IMR-90 (cell line): Measurements from ENCODE around the gene H3-3A. TPM values are rescaled to one million over a fixed set of nuclear protein-coding genes. Genes with fewer than 3 reads are reported as not detected.

ENCODE experiments used
- ATAC-seq: fragments of 200-7000 bp; cut with Tn5 transposase; 2 replicates; pipeline ENCODE4 v1.9.1; 2020; ENCODE audit warnings: low read depth, mild to moderate bottlenecking, moderate library complexity
- BruUV-seq: library from RNA; stranded (reverse); fragments of 400-500 nt; replicated peaks from 2 replicates; lab custom pipeline; 2021; lab: Mats Ljungman, UMichigan
- CTCF ChIA-PET: fragments of 300-600 bp; formaldehyde crosslinking; extraction: SDS; loops from one replicate; lab custom pipeline; 2021; ENCODE audit warnings: antibody characterized with exemption; lab: Yijun Ruan, JAX
- POLR2A ChIA-PET: fragments of 300-600 bp; sonication (Branson Sonifier 250); formaldehyde crosslinking; loops from one replicate; lab custom pipeline; 2022; ENCODE audit warnings: antibody characterized with exemption; ENCODE audit not compliant: unreplicated experiment; lab: Charles Lee
- DNase-seq: peaks from one replicate; pipeline ENCODE4 v3.0.0; 2013
- H2AFZ ChIP-seq: replicated peaks from 2 replicates; pipeline ENCODE3; 2013; ENCODE audit warnings: low read length, mild to moderate bottlenecking; ENCODE audit not compliant: poor library complexity
- H2AK5ac ChIP-seq: 2 replicates; pipeline ENCODE4 v1.6.1; 2013; ENCODE audit warnings: low read depth, low read length, inconsistent platforms
- H2AK9ac ChIP-seq: replicated peaks from 2 replicates; pipeline ENCODE3; 2013; ENCODE audit warnings: mild to moderate bottlenecking, low read depth, low read length, moderate library complexity; ENCODE audit not compliant: poor library complexity
- H2BK120ac ChIP-seq: 2 replicates; pipeline ENCODE4 v1.6.1; 2013; ENCODE audit warnings: low read depth, low read length, inconsistent platforms
- H2BK15ac ChIP-seq: 3 replicates; pipeline ENCODE4 v1.6.1; 2013; ENCODE audit warnings: low read depth, low read length, inconsistent platforms
- H2BK20ac ChIP-seq: 2 replicates; pipeline ENCODE4 v1.6.1; 2013; ENCODE audit warnings: low read depth, mild to moderate bottlenecking, inconsistent platforms, low read length, moderate library complexity
- H2BK5ac ChIP-seq: 2 replicates; pipeline ENCODE4 v1.6.1; 2013; ENCODE audit warnings: mild to moderate bottlenecking, low read depth, low read length, inconsistent platforms; ENCODE audit not compliant: poor library complexity, severe bottlenecking
- H3K14ac ChIP-seq: replicated peaks from 2 replicates; pipeline ENCODE4 v1.6.1; 2013; ENCODE audit warnings: low read depth, low read length, inconsistent platforms
- H3K18ac ChIP-seq: 2 replicates; pipeline ENCODE4 v1.6.1; 2013; ENCODE audit warnings: low read depth, low read length, control low read depth
- H3K23ac ChIP-seq: 2 replicates; pipeline ENCODE4 v1.6.1; 2013; ENCODE audit warnings: low read depth, low read length, inconsistent platforms
- H3K27ac ChIP-seq: 2 replicates; pipeline ENCODE4 v1.5.1; 2013; ENCODE audit warnings: mild to moderate bottlenecking, control low read depth, low read length; ENCODE audit not compliant: insufficient read depth
- H3K27me3 ChIP-seq: 2 replicates; pipeline ENCODE4 v1.6.1; 2013; ENCODE audit warnings: low read length; ENCODE audit not compliant: control insufficient read depth, insufficient read depth
- H3K36me3 ChIP-seq: 2 replicates; pipeline ENCODE4 v1.6.1; 2013; ENCODE audit warnings: low read length, mixed read lengths; ENCODE audit not compliant: control insufficient read depth, insufficient read depth
- H3K4ac ChIP-seq: 2 replicates; pipeline ENCODE4 v1.6.1; 2013; ENCODE audit warnings: low read depth, low read length, inconsistent platforms
- H3K4me1 ChIP-seq: 2 replicates; pipeline ENCODE4 v1.6.1; 2013; ENCODE audit warnings: low read length, mixed read lengths; ENCODE audit not compliant: control insufficient read depth, insufficient read depth
- H3K4me2 ChIP-seq: 2 replicates; pipeline ENCODE4 v1.6.1; 2013; ENCODE audit warnings: low read depth, mild to moderate bottlenecking, control low read depth, low read length, moderate library complexity
- H3K4me3 ChIP-seq: 2 replicates; pipeline ENCODE4 v1.5.1; 2013; ENCODE audit warnings: low read depth, mild to moderate bottlenecking, control low read depth, low read length, moderate library complexity; ENCODE audit not compliant: insufficient read depth
- H3K56ac ChIP-seq: 2 replicates; pipeline ENCODE4 v1.6.1; 2013; ENCODE audit warnings: low read length, inconsistent platforms; ENCODE audit not compliant: insufficient read depth; ENCODE audit errors: extremely low read depth
- H3K79me1 ChIP-seq, 2 experiments: 2 replicates each; pipeline ENCODE4 v1.6.1; 2013; ENCODE audit warnings: low read length in 2 of 2, inconsistent platforms in 1 of 2, low read depth in 1 of 2
- H3K9ac ChIP-seq: 2 replicates; pipeline ENCODE4 v1.6.1; 2013; ENCODE audit warnings: low read depth, low read length, control low read depth
- H3K9me1 ChIP-seq: 2 replicates; pipeline ENCODE4 v1.6.1; 2013; ENCODE audit warnings: low read length, inconsistent platforms; ENCODE audit not compliant: insufficient read depth
- H3K9me3 ChIP-seq: 2 replicates; pipeline ENCODE4 v1.6.1; 2013; ENCODE audit warnings: low read length; ENCODE audit not compliant: control insufficient read depth, insufficient read depth
- H4K20me1 ChIP-seq: 2 replicates; pipeline ENCODE4 v1.6.1; 2013; ENCODE audit warnings: low read length, inconsistent platforms; ENCODE audit not compliant: insufficient read depth
- H4K5ac ChIP-seq: 2 replicates; pipeline ENCODE4 v1.6.1; 2013; ENCODE audit warnings: mild to moderate bottlenecking, low read depth, low read length, control low read depth
- H4K8ac ChIP-seq, 2 experiments: 2 replicates each; pipeline ENCODE4 v1.6.1; 2013; ENCODE audit warnings: low read depth in 2 of 2, low read length in 2 of 2, control low read depth in 1 of 2, inconsistent platforms in 1 of 2
- H4K91ac ChIP-seq: 2 replicates; pipeline ENCODE4 v1.6.1; 2013; ENCODE audit warnings: low read depth, low read length, inconsistent platforms; ENCODE audit not compliant: insufficient read depth
- BHLHE40 ChIP-seq: fragments of 150-350 bp; IDR thresholded peaks from 2 replicates; pipeline ENCODE4 v1.6.1; 2016; ENCODE audit warnings: mild to moderate bottlenecking, low read depth, low read length
- NFE2L2 ChIP-seq: fragments of 150-350 bp; IDR thresholded peaks from 2 replicates; pipeline ENCODE4 v1.6.1; 2016; ENCODE audit warnings: low read depth, mild to moderate bottlenecking, low read length
- RCOR1 ChIP-seq: IDR thresholded peaks from 2 replicates; pipeline ENCODE4 v1.6.1; 2012; ENCODE audit warnings: mild to moderate bottlenecking, low read length, improper control_type of control experiment; ENCODE audit not compliant: insufficient replicate concordance
- SMC3 ChIP-seq: fragments of 150-350 bp; IDR thresholded peaks from 2 replicates; pipeline ENCODE4 v1.6.1; 2016; ENCODE audit warnings: low read depth, mild to moderate bottlenecking, antibody characterized with exemption, low read length, moderate library complexity
- WGBS, 2 experiments: methylation state at CpG; one replicate each; pipeline versions ENCODE4 v1.1.5 to v1.1.7; 2013; ENCODE audit warnings: missing lambda C conversion rate in 2 of 2; ENCODE audit not compliant: insufficient read length in 1 of 2; ENCODE audit errors: extremely low coverage in 2 of 2; 5-methylcytosine and 5-hydroxymethylcytosine counted together
- dilution Hi-C: fragments of 300-500 bp; cut with HindIII; formaldehyde crosslinking; loops from one replicate; pipeline ENCODE4 v1.14.3; 2018; ENCODE audit warnings: low sequenced_read_pairs; ENCODE audit not compliant: unreplicated experiment
- in situ Hi-C: fragments of 300-500 bp; cut with MboI; formaldehyde crosslinking; loops from 3 replicates; pipeline ENCODE4 v1.14.3; 2019; ENCODE audit warnings: low sequenced_read_pairs, inconsistent platforms, mixed read lengths
- intact Hi-C: fragments of 100-400 bp; cut with micrococcal nuclease; formaldehyde crosslinking; loops from 2 replicates; pipeline ENCODE4 v1.10.0; 2022
- polyA plus RNA-seq, 3 experiments: library from polyadenylated mRNA; depleted of rRNA; stranded (reverse); fragments of >200 nt; gene quantifications; 2 replicates each; pipeline ENCODE4 v1.2.3, GENCODE V29; 2012; ENCODE audit warnings: low replicate concordance in 1 of 3
- total RNA-seq: library from RNA; depleted of rRNA; stranded (reverse); fragments of >200 nt; gene quantifications from 2 replicates; pipeline ENCODE4 v1.2.3, GENCODE V29; 2012

The H3-3A gene
- total and polyA plus RNA-seq, 2 of the 4 experiments (the other 2 are of a cell fraction): 188 to 256 TPM

- peaks cover 3% of the 10 kb centered on the region; the same call in 1 of the 2 replicates for H3K27me3 ChIP-seq
- no peak overlapping the region for H4K5ac ChIP-seq
- H2AFZ ChIP-seq: no peak overlapping the region
- no peak overlapping the region for H3K56ac ChIP-seq
- intact Hi-C loops (no loop called here), in situ Hi-C loops (no loop called here), dilution Hi-C loops (no loop called here)
- CTCF ChIA-PET: no interaction called here
- no peak overlapping the region for H2BK120ac ChIP-seq
- TF ChIP-seq RCOR1 (no peak), BHLHE40 (no peak), NFE2L2 (no peak), SMC3 (no peak)
- H3K27ac ChIP-seq: no peak overlapping the region
- H3K18ac ChIP-seq: no peak overlapping the region
- no peaks in the 10 kb centered on the region for H3K36me3 ChIP-seq
- H2AK5ac ChIP-seq: no peak overlapping the region
- H3K9me1 ChIP-seq: no peaks in the 10 kb centered on the region
- no peaks in the 10 kb centered on the region for H3K79me1 ChIP-seq
- DNase-seq (no peak), ATAC-seq (no peak)
- no peak overlapping the region for H3K9ac ChIP-seq
- H3K4me3 ChIP-seq: no peak overlapping the region
- no TSS peak for BruUV-seq
- H3K14ac ChIP-seq: no peak overlapping the region
- H4K20me1 ChIP-seq: no peaks in the 10 kb centered on the region
- no peak overlapping the region for H2BK15ac ChIP-seq
- peaks cover 2% of the 10 kb centered on the region; the same call in 1 of the 2 replicates for H3K4me1 ChIP-seq
- no peak overlapping the region for H3K4ac ChIP-seq
- POLR2A ChIA-PET: no interaction called here
- no peak overlapping the region for H4K8ac ChIP-seq
- H2AK9ac ChIP-seq: no peak overlapping the region
- H2BK20ac ChIP-seq: no peak overlapping the region
- no peak overlapping the region for H3K23ac ChIP-seq
- H4K91ac ChIP-seq: no peak overlapping the region
- no CpG with 5 or more reads among the region's 4 CpGs for WGBS, 2 experiments
- H3K4me2 ChIP-seq: no peak overlapping the region
- no peaks in the 10 kb centered on the region for H3K9me3 ChIP-seq
- no peak overlapping the region for H2BK5ac ChIP-seq
These were observed 55.8 kb downstream of the H3-3A start for GRCh38 chr1:226118357-226118756.
